Gastroesophageal sphincter (tissue), 4 donors: ENCODE measurements around the gene SHC4. TPM values are rescaled to one million over a fixed set of nuclear protein-coding genes. Genes with fewer than 3 reads are reported as not detected.

Experiments used
- ATAC-seq: fragments of 150-250 bp; one replicate; pipeline ENCODE4 v1.9.1; 2016; ENCODE audit warnings: mild to moderate bottlenecking, moderate library complexity
- H3K27ac ChIP-seq, 4 donors: fragments of 200-600 bp; sonication (generic) in 3 of 4; 1 replicate in 3 of 4; 2 replicates in 1 of 4; pipeline ENCODE4 v1.5.1; 2016 to 2019
- H3K27me3 ChIP-seq: fragments of 200-600 bp; sonication (generic); one replicate; pipeline ENCODE4 v1.5.1; 2019
- H3K36me3 ChIP-seq, 2 donors: fragments of 200-600 bp; sonication (generic); one replicate each; pipeline ENCODE4 v1.5.1; 2019; ENCODE audit warnings: control low read depth in 1 of 2
- H3K4me1 ChIP-seq, 3 donors: fragments of 200-600 bp; sonication (generic); 1 replicate in 2 of 3; 2 replicates in 1 of 3; pipeline ENCODE4 v1.5.1; 2016 to 2019; ENCODE audit warnings: control low read depth in 2 of 3
- H3K4me3 ChIP-seq, 2 donors: fragments of 200-600 bp; sonication (generic); one replicate each; pipeline ENCODE4 v1.5.1; 2019; ENCODE audit warnings: mild to moderate bottlenecking in 1 of 2, moderate library complexity in 1 of 2
- H3K9me3 ChIP-seq, 3 donors: fragments of 200-600 bp; sonication (generic); one replicate each; pipeline ENCODE4 v1.5.1; 2017 to 2019; ENCODE audit warnings: control low read depth in 2 of 3
- CTCF ChIP-seq, 4 experiments: fragments of 200-600 bp in 2 of 4; fragments of 450-650 bp in 2 of 4; sonication (generic) in 1 of 4; IDR thresholded peaks; one replicate each; pipeline ENCODE4 v1.5.1; 2017 to 2019; ENCODE audit warnings: antibody characterized with exemption in 4 of 4, mild to moderate bottlenecking in 2 of 4, moderate library complexity in 2 of 4
- EP300 ChIP-seq: sonication (generic); formaldehyde crosslinking; IDR thresholded peaks from one replicate; pipeline ENCODE4 v1.6.1; 2017; ENCODE audit warnings: antibody characterized with exemption, mild to moderate bottlenecking
- POLR2A ChIP-seq, 2 donors: fragments of 450-650 bp; IDR thresholded peaks; one replicate each; pipeline ENCODE4 v1.6.1; 2017; ENCODE audit warnings: antibody characterized with exemption in 2 of 2, mild to moderate bottlenecking in 2 of 2, moderate library complexity in 1 of 2
- POLR2AphosphoS5 ChIP-seq: sonication (generic); formaldehyde crosslinking; IDR thresholded peaks from one replicate; pipeline ENCODE4 v1.6.1; 2017; ENCODE audit warnings: antibody characterized with exemption
- whole genome bisulfite sequencing, 2 donors: methylation state at CpG; one replicate each; pipeline ENCODE4 v1.1.5; 2018; ENCODE audit warnings: low coverage in 1 of 2; 5-methylcytosine and 5-hydroxymethylcytosine counted together
- total RNA-seq, 4 donors: library from RNA; depleted of rRNA; stranded (reverse); fragments of >200 nt; gene quantifications; one replicate each; pipeline ENCODE4 v1.1.0, GENCODE V29; 2016

The SHC4 gene
- total RNA-seq, 4 donors from 2014 or later, result 1.4 to 4.2 (median 2.1) TPM

- peaks cover 0 to 20% of the 10 kb centered on the region in 2 donors for H3K36me3 ChIP-seq
- no peaks in the 10 kb centered on the region for H3K27me3 ChIP-seq
- H3K9me3 ChIP-seq, result no peaks in the 10 kb centered on the region
- WGBS, 2 donors, result 88 to 92% methylated on average over 2 of the region's 2 CpGs
- TF ChIP-seq POLR2AphosphoS5 (no peak), POLR2A (IDR thresholded peaks at IDR 0.05) (no peak), EP300 (no peak), CTCF (IDR thresholded peaks at IDR 0.05) (no peak)
- no peak overlapping the region for H3K4me3 ChIP-seq
- H3K27ac ChIP-seq, result no peak overlapping the region
- ATAC-seq, result no peak
- peaks cover 2 to 33% (median 15%) of the 10 kb centered on the region in 3 donors for H3K4me1 ChIP-seq
Observed at GRCh38 chr15:48782911-48783310, 180.8 kb downstream of the SHC4 start.

GRCh38 chr15:48781481-48782081 lies 182.1 kb downstream of the SHC4 start:
- H3K36me3 ChIP-seq, result peaks cover 0 to 20% of the 10 kb centered on the region in 2 donors
- H3K4me1 ChIP-seq, result peaks cover 7 to 37% (median 17%) of the 10 kb centered on the region in 3 donors
- 91 to 94% methylated on average over 5 of the region's 5 CpGs for WGBS, 2 donors
- H3K27ac ChIP-seq, result no peak overlapping the region
- ATAC-seq, result no peak
- TF ChIP-seq EP300, result no peak
- no peak for TF ChIP-seq POLR2AphosphoS5
- no peak for TF ChIP-seq CTCF (IDR thresholded peaks at IDR 0.05)
- TF ChIP-seq POLR2A (IDR thresholded peaks at IDR 0.05), result no peak
- no peaks in the 10 kb centered on the region for H3K9me3 ChIP-seq
- no peak overlapping the region for H3K4me3 ChIP-seq
- no peaks in the 10 kb centered on the region for H3K27me3 ChIP-seq

- no peaks in the 10 kb centered on the region for H3K27me3 ChIP-seq
- H3K9me3 ChIP-seq, result no peaks in the 10 kb centered on the region
- peaks cover 0 to 20% of the 10 kb centered on the region in 2 donors for H3K36me3 ChIP-seq
- H3K4me1 ChIP-seq, result peaks cover 7 to 32% (median 13%) of the 10 kb centered on the region in 3 donors
- 49 to 50% methylated on average over 2 of the region's 2 CpGs for WGBS, 2 donors
- no peak for TF ChIP-seq POLR2AphosphoS5
- ATAC-seq, result no peak
- no peak overlapping the region for H3K4me3 ChIP-seq
- no peak overlapping the region for H3K27ac ChIP-seq
Observed at GRCh38 chr15:48781017-48781416, 182.7 kb downstream of the SHC4 start.

- H3K36me3 ChIP-seq, result peaks cover 0 to 20% of the 10 kb centered on the region in 2 donors
- H3K4me3 ChIP-seq, result no peak overlapping the region
- H3K4me1 ChIP-seq, result peaks cover 4 to 11% (median 7%) of the 10 kb centered on the region in 3 donors
- peak overlapping the region in 3 of 4 donors; percentile 25 to 46 (median 45) for H3K27ac ChIP-seq
- ATAC-seq, result no peak
- no peaks in the 10 kb centered on the region for H3K27me3 ChIP-seq
- H3K9me3 ChIP-seq, result no peaks in the 10 kb centered on the region
- 57 to 93% methylated on average over 5 to 10 of the region's 10 CpGs for WGBS, 2 donors
- TF ChIP-seq POLR2AphosphoS5, result no peak
- no peak for TF ChIP-seq POLR2A (IDR thresholded peaks at IDR 0.05)
- no peak for TF ChIP-seq EP300
- no peak for TF ChIP-seq CTCF (IDR thresholded peaks at IDR 0.05)
Observed at GRCh38 chr15:48778331-48778730, 185.4 kb downstream of the SHC4 start.

DNA sequence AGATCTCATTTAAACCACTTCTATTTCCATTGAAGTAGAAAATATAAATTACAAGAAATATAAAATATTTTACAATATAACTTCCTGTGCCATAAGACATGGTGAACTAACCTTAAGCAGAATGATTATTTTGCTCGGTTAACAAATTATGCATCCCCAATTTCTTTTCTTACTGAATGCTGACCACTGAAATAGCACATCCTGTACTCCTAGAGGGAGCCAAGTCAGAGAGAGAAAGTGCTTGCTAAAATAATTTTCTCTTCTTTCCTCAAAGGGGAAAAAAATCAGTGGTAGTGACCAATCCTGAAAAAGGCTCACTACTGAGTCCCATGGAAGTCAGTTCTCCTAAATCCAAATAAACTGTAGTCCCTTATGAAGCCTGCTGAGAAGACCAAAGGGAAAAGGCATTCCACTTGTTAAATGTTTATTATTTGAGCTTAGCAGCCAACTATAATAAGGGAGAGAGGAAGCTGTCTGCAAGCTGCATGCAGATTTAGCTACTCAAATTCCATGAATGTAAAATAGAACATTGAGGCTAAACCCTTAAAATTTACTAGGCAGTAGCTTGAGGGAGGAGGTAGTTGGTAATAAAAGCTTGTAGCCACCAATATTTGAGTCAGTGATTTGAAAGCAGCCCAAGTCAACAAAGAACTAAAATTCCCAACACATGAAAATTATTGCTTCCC lies 185.9 kb downstream of the SHC4 start:
- 43 to 56% methylated on average over 1 of the region's 1 CpG for WGBS, 2 donors
- no peaks in the 10 kb centered on the region for H3K27me3 ChIP-seq
- peaks cover 4 to 11% (median 7%) of the 10 kb centered on the region in 3 donors for H3K4me1 ChIP-seq
- no peak for ATAC-seq
- TF ChIP-seq EP300 (no peak), POLR2A (IDR thresholded peaks at IDR 0.05) (no peak), CTCF (IDR thresholded peaks at IDR 0.05) (no peak), POLR2AphosphoS5 (no peak)
- H3K9me3 ChIP-seq, result no peaks in the 10 kb centered on the region
- peaks cover 0 to 18% of the 10 kb centered on the region in 2 donors for H3K36me3 ChIP-seq
- peak overlapping the region; percentile 25 to 46 (median 40) for H3K27ac ChIP-seq
- H3K4me3 ChIP-seq, result no peak overlapping the region
